CD4-positive, alpha-beta T cell (primary cell): ENCODE measurements around the gene DAP. TPM values are rescaled to one million over a fixed set of nuclear protein-coding genes. Genes with fewer than 3 reads are reported as not detected.

Source experiments
- ATAC-seq: fragments of 200-7000 bp; cut with Tn5 transposase; one replicate; pipeline ENCODE4 v1.10.0; 2022; ENCODE audit warnings: mild to moderate bottlenecking; ENCODE audit not compliant: poor library complexity
- CTCF ChIA-PET: fragments of 350-600 bp; sonication (Branson Sonifier 250); formaldehyde crosslinking; loops from one replicate; lab custom pipeline; 2021; ENCODE audit warnings: antibody characterized with exemption, inconsistent platforms; lab: Charles Lee
- POLR2A ChIA-PET: fragments of 350-600 bp; sonication (Branson Sonifier 250); formaldehyde crosslinking; loops from one replicate; lab custom pipeline; 2021; ENCODE audit warnings: antibody characterized with exemption, inconsistent platforms; lab: Charles Lee
- DNase-seq, 14 experiments: peaks; one replicate each; pipeline ENCODE4 v3.0.0-alpha.2; 2013 to 2020; ENCODE audit warnings: mixed read lengths in 2 of 14
- H3K27ac ChIP-seq, 2 donors: one replicate each; pipeline versions ENCODE4 v1.5.1 to v1.7.0; 2013; ENCODE audit warnings: low read length in 2 of 2, low read depth in 1 of 2, mild to moderate bottlenecking in 1 of 2
- H3K27me3 ChIP-seq, 2 experiments: 1 replicate in 1 of 2; 2 replicates in 1 of 2; pipeline versions ENCODE4 v1.6.1 to v1.7.0; 2013; ENCODE audit warnings: low read length in 2 of 2, control low read depth in 1 of 2, mild to moderate bottlenecking in 1 of 2, moderate library complexity in 1 of 2; ENCODE audit not compliant: insufficient read depth in 2 of 2, control insufficient read depth in 1 of 2
- H3K36me3 ChIP-seq: one replicate; pipeline ENCODE4 v1.6.1; 2013; ENCODE audit warnings: low read length, control low read depth; ENCODE audit not compliant: insufficient read depth
- H3K4me1 ChIP-seq: one replicate; pipeline ENCODE4 v1.6.1; 2013; ENCODE audit warnings: low read length, control low read depth; ENCODE audit not compliant: insufficient read depth
- H3K4me3 ChIP-seq: one replicate; pipeline ENCODE4 v1.5.1; 2013; ENCODE audit warnings: mild to moderate bottlenecking, low read length, moderate library complexity
- H3K9me3 ChIP-seq, 2 experiments: 1 replicate in 1 of 2; 2 replicates in 1 of 2; pipeline versions ENCODE4 v1.6.1 to v1.7.0; 2013; ENCODE audit warnings: low read length in 2 of 2, mild to moderate bottlenecking in 2 of 2, control low read depth in 1 of 2, moderate library complexity in 1 of 2; ENCODE audit not compliant: control insufficient read depth in 1 of 2, insufficient read depth in 1 of 2
- H3K27ac Mint-ChIP-seq: one replicate; pipeline ENCODE4 v1.8.0; 2020; ENCODE audit warnings: mixed read lengths
- H3K27me3 Mint-ChIP-seq: one replicate; pipeline ENCODE4 v1.8.0; 2021; ENCODE audit warnings: mixed read lengths
- H3K36me3 Mint-ChIP-seq: one replicate; pipeline ENCODE4 v1.8.0; 2021; ENCODE audit warnings: low read depth, mixed read lengths
- H3K4me1 Mint-ChIP-seq: one replicate; pipeline ENCODE4 v1.8.0; 2021; ENCODE audit warnings: low read depth, mixed read lengths
- H3K4me3 Mint-ChIP-seq: one replicate; pipeline ENCODE4 v1.8.0; 2020; ENCODE audit warnings: mild to moderate bottlenecking, mixed read lengths
- H3K9me3 Mint-ChIP-seq: one replicate; pipeline ENCODE4 v1.8.0; 2020; ENCODE audit warnings: mixed read lengths
- intact Hi-C, 2 experiments: fragments of 100-400 bp; cut with DNase I in 1 of 2; cut with micrococcal nuclease in 1 of 2; formaldehyde crosslinking; loops; one replicate each; pipeline versions ENCODE4 v1.15.1 to v1.9.0; 2023 to 2025; cut with DNase I, micrococcal nuclease
- total RNA-seq, 174 experiments: library from RNA in 2 of 174; stranded (reverse) in 2 of 174; gene quantifications; one replicate each; pipeline ENCODE4 v1.2.3 and lab custom pipeline; 2021 to 2026
- TF ChIP-seq, protein P1 (sequence below): fragments of 200-600 bp; IDR thresholded peaks from one replicate; pipeline ENCODE4 v1.8.0; 2022; ENCODE audit warnings: antibody characterized with exemption, mild to moderate bottlenecking

The DAP gene
- total RNA-seq, 2 experiments from 2014 or later, result 33.6 to 35.2 TPM

DNA sequence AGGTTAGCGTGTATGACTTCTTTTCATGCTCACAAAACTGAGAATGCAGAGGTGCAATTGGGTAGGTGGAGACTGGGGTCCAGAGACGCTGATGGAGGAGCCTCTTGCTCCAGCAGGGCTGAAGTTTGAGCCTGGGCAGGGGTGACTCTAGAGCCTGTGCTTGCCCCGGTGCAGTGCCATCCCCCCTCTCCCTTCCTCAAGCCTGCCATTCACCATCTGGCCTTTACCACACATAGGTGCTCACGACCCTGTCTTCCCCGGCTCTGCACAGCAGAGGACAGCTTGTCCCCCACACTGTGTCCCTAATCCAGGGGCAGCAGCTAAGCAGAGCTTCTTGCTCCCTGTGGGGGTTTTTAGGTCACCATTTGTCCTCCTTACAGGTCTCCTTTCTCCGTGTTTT, 86.5 kb downstream of the DAP start:
- peaks cover 20% of the 10 kb centered on the region for H3K36me3 ChIP-seq
- H3K36me3 Mint-ChIP-seq, result peaks cover 20% of the 10 kb centered on the region
- H3K4me1 Mint-ChIP-seq, result no peaks in the 10 kb centered on the region
- no peaks in the 10 kb centered on the region for H3K27me3 Mint-ChIP-seq
- H3K9me3 ChIP-seq, result peaks cover 0 to 26% of the 10 kb centered on the region in 2 experiments
- ChIA-PET POLR2A (no interaction called here), CTCF (no interaction called here)
- H3K4me3 ChIP-seq, result no peak overlapping the region
- ATAC-seq, result no peak
- H3K4me1 ChIP-seq, result no peaks in the 10 kb centered on the region
- TF ChIP-seq, protein P1, sequence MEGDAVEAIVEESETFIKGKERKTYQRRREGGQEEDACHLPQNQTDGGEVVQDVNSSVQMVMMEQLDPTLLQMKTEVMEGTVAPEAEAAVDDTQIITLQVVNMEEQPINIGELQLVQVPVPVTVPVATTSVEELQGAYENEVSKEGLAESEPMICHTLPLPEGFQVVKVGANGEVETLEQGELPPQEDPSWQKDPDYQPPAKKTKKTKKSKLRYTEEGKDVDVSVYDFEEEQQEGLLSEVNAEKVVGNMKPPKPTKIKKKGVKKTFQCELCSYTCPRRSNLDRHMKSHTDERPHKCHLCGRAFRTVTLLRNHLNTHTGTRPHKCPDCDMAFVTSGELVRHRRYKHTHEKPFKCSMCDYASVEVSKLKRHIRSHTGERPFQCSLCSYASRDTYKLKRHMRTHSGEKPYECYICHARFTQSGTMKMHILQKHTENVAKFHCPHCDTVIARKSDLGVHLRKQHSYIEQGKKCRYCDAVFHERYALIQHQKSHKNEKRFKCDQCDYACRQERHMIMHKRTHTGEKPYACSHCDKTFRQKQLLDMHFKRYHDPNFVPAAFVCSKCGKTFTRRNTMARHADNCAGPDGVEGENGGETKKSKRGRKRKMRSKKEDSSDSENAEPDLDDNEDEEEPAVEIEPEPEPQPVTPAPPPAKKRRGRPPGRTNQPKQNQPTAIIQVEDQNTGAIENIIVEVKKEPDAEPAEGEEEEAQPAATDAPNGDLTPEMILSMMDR, result no peak
- H3K27me3 ChIP-seq, result no peaks in the 10 kb centered on the region
- H3K27ac ChIP-seq, result no peak overlapping the region
- no peak overlapping the region for H3K27ac Mint-ChIP-seq
- intact Hi-C loops, result no loop called here
- peaks cover 4% of the 10 kb centered on the region for H3K9me3 Mint-ChIP-seq
- H3K4me3 Mint-ChIP-seq, result no peak overlapping the region
- DNase-seq, result no peak

DNA sequence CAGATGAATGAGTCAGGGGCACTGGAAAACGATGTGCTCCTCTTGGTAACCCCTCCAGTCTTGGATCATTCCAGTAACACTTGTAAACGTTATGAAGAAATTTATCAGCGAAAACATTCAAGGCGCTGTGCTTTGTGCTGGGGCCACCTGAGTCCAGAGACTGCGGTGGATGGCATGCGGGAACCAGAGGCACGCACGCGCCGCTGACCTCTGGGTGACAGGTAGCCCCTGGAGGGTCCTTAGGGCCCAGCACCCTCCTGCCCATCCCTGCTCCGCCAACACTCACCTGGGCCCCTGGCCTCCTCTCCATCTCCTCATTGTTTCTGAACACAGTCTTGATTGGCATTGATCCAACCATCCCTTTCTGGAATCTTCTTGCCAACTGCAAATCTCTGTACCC, 86.9 kb downstream of the DAP start:
- intact Hi-C loops, result no loop called here
- Mint-ChIP-seq H3K4me1 (no peaks in the 10 kb centered on the region), H3K4me3 (no peak overlapping the region), H3K27ac (no peak overlapping the region), H3K9me3 (peaks cover 4% of the 10 kb centered on the region), H3K36me3 (peaks cover 19% of the 10 kb centered on the region), H3K27me3 (no peaks in the 10 kb centered on the region)
- Histone ChIP-seq H3K36me3 (peaks cover 15% of the 10 kb centered on the region), H3K4me3 (no peak overlapping the region), H3K27ac (no peak overlapping the region), H3K27me3 (no peaks in the 10 kb centered on the region), H3K4me1 (no peaks in the 10 kb centered on the region), H3K9me3 (peaks cover 0 to 23% of the 10 kb centered on the region in 2 experiments)
- DNase-seq (no peak), ATAC-seq (no peak)
- CTCF ChIA-PET, result no interaction called here
- POLR2A ChIA-PET, result no interaction called here
- TF ChIP-seq, protein P1, result no peak

DNA sequence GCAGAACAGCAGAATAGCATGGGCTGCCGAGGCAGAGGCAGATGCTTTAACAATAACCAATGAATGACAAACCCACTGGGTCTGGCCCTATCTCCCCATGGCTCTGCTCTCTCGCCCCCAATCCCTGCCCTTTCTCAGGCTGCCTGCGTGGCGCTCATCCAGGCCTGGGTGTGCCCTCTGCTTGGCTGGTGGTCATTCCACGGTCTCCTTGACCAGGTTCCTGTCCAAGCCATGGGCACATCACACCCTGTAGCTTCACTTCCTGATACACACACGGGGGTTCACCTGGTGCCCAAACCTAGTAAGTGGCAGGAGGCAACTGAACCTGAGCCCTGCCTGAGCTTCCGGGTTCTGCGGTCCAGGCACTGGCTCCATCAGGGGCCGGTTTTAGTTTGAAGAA, 87.6 kb downstream of the DAP start:
- POLR2A ChIA-PET, result no interaction called here
- intact Hi-C loops, result no loop called here
- no peak overlapping the region for H3K27ac Mint-ChIP-seq

More for the DNA sequence above, 87.6 kb downstream of the DAP start:
- H3K4me1 ChIP-seq, result no peaks in the 10 kb centered on the region
- Mint-ChIP-seq H3K4me1 (no peaks in the 10 kb centered on the region), H3K9me3 (peaks cover 4% of the 10 kb centered on the region), H3K4me3 (no peak overlapping the region), H3K27me3 (no peaks in the 10 kb centered on the region), H3K36me3 (peaks cover 13% of the 10 kb centered on the region)
- peaks cover 8% of the 10 kb centered on the region for H3K36me3 ChIP-seq
- no peak overlapping the region for H3K27ac ChIP-seq
- no peak for ATAC-seq
- H3K27me3 ChIP-seq, result no peaks in the 10 kb centered on the region
- no peak overlapping the region for H3K4me3 ChIP-seq
- no peak for DNase-seq
- H3K9me3 ChIP-seq, result peaks cover 0 to 18% of the 10 kb centered on the region in 2 experiments
- TF ChIP-seq, protein P1, result no peak
- CTCF ChIA-PET, result no interaction called here
